Endothelial cell of hepatic sinusoid (primary cell): ENCODE results near the gene TEX261.

Source experiments
- in situ Hi-C: cut with HindIII; loops from 2 replicates; pipeline ENCODE4 v1.10.0; 2017; ENCODE audit warnings: low sequenced_read_pairs

Gene TEX261

DNA sequence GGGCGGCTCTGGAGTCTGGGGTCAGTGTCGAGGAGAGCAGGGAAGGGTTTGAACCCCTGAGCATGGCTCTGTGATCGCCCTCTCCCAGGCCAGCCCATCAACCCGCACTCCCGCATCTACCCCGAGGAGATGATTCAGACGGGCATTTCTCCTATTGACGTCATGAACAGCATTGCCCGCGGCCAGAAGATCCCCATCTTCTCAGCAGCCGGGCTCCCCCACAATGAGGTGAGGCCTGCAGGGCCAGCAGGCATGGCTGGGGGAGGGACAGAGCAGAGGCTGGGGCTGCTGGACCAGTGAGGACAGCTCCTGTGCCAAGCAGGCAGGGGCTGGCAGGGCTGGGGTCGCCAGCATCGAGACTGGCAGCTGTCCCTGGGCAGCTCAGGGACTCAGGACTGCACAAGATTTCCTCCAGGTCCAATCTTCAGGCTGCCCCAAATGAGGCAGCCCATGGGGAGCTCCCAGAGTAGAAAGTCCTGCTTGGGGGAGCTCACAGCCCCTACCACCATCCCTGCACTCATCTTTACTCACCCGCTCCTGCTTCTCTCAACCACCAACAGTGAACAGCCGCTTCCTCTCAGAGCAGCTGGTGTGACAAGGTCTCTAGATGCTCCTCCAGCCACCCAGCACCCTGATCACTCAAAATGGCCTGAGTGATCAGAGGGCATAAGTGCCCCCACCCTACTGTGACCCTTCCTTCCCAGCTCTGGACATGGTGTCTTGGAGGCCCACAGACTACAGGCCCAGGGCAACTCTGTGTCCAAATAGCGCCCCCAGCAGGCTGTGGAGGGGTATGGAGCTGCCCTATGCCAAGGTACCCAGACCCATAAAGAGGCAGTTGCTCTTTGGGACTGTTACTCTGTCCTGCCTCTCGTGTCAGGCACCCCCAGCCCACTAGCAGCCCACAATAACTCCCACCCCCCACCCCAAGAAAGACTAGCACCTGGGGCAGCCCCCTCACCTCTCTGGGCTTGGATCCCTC is 34.5 kb downstream of the TEX261 start:
- in situ Hi-C loops = no loop called here

GRCh38 chr2:70959271-70959761 is 35.4 kb downstream of the TEX261 start:
- in situ Hi-C loops = no loop called here

DNA sequence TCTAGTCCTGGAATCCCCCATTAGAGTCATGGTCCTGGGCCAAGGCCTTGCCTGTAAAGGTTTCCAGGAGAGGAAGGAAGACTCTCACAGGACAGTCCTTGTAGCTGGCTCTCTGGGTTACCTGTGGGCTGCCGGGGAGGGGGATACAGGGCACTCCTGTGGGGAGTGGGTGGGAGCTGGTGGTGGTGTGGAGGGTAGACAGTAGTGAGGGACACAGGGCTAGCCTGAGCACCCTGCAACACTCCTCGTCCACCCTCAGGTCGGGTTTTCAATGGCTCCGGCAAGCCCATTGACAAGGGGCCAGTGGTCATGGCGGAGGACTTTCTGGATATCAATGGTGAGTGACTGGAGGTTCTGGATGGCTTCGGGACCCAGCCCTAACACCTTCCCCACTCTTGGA is 35.9 kb downstream of the TEX261 start:
- in situ Hi-C loops = no loop called here

DNA sequence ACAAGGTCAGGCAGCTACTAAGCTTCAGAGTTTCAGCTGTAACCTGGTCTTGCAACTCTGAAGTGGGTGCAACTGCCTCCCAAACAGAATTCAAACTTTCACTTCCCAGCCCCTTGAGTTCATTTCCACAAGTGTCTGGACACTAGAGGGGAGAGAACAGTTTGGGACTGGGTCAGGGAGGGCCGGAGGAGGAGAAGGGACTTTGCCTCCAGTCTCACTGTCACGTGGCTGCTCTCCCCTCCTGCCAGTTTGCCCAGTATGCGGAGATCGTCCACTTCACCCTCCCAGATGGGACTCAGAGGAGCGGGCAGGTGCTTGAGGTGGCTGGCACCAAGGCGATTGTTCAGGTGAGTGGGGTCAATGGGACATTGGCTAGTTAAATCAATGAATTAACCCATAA is 36.9 kb downstream of the TEX261 start:
- in situ Hi-C loops = no loop called here

DNA sequence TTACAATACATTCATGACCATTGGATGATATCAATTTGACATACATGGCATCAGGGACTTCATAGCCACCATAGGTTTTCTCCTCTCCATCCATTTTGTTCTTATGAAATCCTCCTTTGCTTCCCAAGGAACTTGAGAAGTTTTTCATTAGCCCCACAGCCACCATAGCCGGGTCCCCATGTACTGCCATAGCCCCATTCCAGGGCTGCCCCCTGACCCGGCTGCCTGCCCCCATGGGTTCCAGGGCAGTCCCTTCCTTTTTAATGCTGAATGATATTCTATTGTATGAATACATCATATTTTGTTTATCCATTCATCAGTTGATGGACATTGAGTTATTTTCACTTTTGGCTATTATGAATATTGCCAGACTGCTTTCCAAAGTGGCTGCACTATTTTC is 38.5 kb downstream of the TEX261 start:
- in situ Hi-C loops = no loop called here

DNA sequence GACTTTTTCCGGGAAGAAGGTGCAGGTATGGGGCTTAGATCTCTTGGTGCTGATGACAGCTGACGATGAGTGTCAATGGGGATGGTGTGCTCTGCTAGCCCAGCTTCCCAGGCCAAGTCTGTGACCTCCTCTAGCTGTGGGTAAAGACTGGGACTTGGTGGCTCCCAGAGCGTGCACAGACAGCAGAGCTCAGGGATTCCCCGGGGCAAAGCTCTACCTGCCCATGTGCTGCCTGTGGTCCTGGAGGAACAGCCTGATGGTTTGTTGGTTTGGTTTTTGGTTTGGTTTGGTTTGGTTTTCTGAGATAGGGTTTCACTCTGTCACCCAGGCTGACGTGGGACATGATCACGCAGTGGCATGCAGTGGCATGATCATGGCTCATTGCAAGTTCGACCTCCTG is 39.8 kb downstream of the TEX261 start:
- in situ Hi-C loops = no loop called here

DNA sequence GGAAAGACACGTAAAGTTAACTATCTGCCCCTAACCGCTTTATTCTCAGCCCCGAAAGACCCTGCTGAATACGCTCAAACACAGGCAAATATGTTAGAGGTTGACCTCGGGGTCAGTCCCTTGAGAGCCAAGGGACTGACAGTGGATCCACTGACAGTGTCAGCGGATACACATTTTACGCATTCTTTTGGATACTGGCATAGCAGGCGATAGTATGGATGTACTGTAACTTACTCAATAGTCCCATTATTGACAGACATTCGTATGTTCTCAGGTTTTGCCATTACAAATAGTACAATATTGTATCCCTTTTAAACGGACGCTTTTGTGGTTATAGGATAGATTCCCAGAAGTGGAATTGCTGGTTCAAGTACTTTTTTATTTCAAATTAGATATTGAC is 45.6 kb downstream of the TEX261 start:
- in situ Hi-C loops = no loop called here

GRCh38 chr2:70948337-70949003 is 46.2 kb downstream of the TEX261 start:
- in situ Hi-C loops = no loop called here

DNA sequence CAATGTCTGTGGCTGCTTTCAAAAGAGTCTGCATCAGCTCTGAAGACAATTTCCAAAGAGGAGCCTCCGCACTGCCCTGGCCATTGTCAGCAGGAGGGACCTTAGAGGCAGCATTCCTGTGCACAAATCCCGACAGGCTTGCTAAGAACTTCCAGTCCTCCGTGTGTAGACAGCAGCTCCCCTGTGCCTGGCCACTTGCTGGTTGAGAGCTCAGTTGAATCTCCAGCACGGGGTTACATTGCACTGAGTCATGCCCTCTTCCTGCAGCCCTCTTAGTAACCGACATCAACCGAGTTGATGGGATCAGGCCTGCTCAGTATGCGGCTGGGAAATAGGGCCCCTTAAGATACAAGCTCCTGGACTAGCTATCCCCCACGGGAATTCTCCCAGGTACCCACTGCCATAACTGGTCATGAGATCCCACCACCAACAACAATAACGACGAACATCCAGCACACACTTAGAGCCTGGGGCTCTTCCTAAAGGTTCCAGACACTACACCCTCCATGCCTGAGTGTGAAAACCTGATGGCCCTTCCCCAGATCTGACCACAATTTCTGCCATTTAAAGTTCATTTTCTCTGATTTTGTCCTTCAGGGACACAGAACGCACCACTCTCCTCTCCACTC is 47.0 kb downstream of the TEX261 start:
- in situ Hi-C loops = no loop called here

DNA sequence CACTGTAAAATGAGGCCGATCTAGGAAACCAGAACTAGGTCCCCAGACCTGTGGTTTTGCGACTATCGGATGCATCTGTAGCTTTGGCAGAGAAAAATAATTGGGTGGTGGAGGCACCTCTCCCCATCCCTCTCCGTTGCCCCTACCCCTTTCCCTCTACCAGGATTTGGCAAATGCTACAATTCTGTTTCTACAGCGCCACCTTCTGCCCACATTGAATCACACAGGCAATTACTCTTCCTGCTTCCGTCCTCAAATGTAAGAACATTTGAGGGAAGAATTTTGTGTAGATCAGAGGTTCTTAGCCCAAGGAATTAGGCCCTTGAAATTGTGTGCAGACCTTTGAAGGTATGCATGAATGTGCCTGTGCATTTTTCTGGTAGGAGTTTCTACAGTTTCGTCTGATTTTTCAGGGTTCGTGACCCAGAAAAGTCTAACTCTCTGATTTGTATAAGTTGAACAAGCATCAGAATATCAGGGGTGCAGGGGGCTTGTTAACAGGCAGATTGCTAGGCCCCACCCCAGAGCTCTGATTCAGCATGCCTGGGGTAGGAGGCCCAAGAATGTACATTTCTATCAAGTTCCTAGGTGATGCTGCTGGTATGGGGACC is 47.7 kb downstream of the TEX261 start:
- in situ Hi-C loops = no loop called here

DNA sequence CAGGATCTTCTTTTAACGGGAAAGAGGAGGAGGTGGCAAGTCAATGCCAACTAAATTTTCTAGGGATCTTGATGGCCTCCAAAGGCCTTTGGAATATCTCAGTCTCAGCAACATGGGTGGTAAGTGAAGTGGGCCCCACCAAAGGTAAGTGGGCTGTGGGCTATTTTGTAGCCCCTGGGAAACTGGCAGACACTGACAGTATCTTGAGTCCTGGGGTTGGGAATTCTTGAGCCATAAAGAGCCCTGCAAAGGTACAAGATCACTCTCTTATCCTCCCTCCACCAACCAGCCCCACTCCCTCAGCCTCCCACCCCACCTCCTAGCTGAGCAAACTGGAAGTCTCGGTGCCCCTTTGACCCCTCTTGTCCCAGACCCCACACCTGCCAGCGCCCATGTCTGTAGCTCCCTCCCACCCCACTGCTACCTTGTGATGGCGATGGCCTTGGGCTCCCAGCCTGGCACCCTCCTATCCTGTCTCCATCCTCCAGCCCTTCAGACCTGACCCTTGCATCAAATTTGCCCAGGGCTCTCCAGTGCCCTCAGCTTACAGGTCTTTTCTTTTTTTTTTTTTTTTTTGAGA is 50.5 kb downstream of the TEX261 start:
- in situ Hi-C loops = loop anchor here (5.0 kb wide), 1 partner anchor 82 kb away; no protein-coding TSS in a partner anchor

DNA sequence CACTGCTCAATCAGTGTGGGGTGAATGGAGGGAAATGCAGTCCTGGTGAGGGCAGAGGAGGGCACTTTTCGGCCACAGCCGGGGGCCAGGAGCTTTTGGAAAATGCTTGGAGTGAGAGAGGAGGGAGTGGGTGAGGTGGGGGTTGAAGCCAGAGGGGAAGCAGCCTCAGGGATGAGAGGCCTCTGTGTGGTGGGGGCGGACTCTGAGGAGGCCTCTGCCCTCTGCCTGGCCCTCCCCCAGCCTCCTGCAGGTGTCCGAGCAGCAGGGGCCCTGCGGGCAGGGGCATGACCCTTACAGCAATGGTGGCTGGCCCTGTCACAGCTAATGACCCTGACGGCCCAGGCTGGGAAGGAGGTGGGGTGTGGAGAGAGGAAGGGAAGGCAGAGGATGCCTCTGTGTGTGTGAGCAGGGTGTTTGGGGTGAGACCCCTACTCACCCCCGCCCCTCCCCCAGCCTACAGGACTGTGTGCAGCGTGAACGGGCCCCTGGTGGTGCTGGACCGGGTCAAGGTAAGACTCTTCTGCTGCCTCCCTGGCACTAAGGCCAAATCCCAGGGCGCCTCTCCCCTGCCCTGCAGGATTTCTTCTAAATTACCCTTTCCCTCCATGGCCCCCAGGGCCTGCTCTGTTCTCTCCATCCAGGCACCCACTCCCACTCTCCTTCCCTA is 51.3 kb downstream of the TEX261 start:
- in situ Hi-C loops = loop anchor here (5.0 kb wide), 1 partner anchor 81 kb away; no protein-coding TSS in a partner anchor

- in situ Hi-C loops = loop anchor here (5.0 kb wide), 1 partner anchor 80 kb away; no protein-coding TSS in a partner anchor
Measured at GRCh38 chr2:70942396-70943204, 52.1 kb downstream of the TEX261 start.

GRCh38 chr2:70941701-70942100 is 53.0 kb downstream of the TEX261 start:
- in situ Hi-C loops = loop anchor here (5.0 kb wide), 1 partner anchor 79 kb away; no protein-coding TSS in a partner anchor

DNA sequence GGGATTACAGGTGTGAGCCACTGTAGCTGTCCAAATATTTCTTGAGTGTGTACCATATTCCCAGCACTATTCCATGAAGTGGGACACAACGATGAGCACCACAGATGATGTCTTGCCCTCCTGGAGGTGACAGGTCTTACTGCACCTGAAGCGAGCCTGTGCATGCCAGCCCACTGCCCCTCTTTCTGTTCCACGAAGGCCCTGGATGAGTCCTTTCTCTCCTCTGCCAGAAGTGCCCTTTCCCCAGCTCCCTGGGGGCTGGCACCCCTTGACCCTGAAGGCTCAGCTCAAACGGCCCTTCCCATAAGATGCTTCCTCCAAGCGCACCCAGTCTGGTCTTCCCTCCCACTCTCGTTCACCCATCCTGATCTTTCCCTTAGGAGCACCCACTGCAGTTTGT is 53.5 kb downstream of the TEX261 start:
- in situ Hi-C loops = loop anchor here (5.0 kb wide), 1 partner anchor 79 kb away; no protein-coding TSS in a partner anchor

DNA sequence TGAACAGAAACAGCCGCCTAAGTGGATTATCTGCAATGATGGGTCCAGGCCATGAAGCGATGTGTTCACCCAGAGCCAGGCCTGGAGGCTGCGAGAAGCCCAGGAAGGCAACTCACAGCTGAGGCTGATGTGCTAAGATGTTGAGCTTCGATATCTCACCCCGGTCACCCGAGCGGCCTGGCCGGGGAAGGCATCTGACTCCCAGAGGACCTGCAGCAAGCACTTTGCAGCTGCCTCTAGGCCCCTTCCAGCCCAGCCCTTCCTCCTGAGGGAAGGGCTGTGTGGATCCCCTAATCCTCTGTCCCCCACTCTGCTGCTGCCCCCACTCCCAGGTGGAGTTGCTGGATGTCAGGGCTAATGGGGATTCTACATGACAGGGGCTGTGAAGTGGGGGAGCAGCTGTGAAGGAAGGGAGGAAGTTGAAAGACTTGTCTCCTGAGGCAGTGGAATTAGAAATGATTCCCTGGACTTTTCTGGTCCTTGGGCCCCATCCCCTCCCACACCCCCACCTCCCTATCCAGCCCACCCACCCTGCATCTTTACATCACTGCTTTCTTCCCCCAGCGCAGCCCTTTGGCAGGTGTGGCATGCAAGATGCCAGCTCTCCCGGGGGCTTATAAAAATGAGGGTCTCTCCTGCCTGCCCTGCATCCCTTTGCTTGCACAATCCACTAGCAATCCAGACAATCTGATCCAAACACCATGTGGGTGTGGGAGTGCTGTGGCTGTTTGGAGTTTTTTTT is 54.7 kb downstream of the TEX261 start:
- in situ Hi-C loops = loop anchor here (5.0 kb wide), 1 partner anchor 78 kb away; no protein-coding TSS in a partner anchor

- in situ Hi-C loops = no loop called here
Measured at GRCh38 chr2:70939001-70939838, 55.5 kb downstream of the TEX261 start.
